CD14-positive monocyte (primary cell): ENCODE measurements around the gene AKR1C3. TPM values are rescaled to one million over a fixed set of nuclear protein-coding genes. Genes with fewer than 3 reads are reported as not detected.

Source experiments
- DNase-seq, 3 donors: peaks; one replicate each; pipeline ENCODE4 v3.0.0-alpha.2; 2011 to 2022
- H2AFZ ChIP-seq: 2 replicates; pipeline ENCODE4 v1.6.0; 2012; ENCODE audit warnings: mild to moderate bottlenecking, low read depth, low read length, inconsistent platforms; ENCODE audit not compliant: insufficient read depth, poor library complexity, severe bottlenecking
- H3K27ac ChIP-seq, 2 donors: 1 replicate in 1 of 2; 2 replicates in 1 of 2; pipeline ENCODE4 v1.5.1; 2012 to 2013; ENCODE audit warnings: low read length in 2 of 2, control low read depth in 1 of 2, inconsistent platforms in 1 of 2, low read depth in 1 of 2, mild to moderate bottlenecking in 1 of 2
- H3K27me3 ChIP-seq, 2 donors: one replicate each; pipeline versions ENCODE4 v1.6.0 to v1.6.1; 2011 to 2013; ENCODE audit warnings: low read length in 2 of 2; ENCODE audit not compliant: control insufficient read depth in 2 of 2, insufficient read depth in 2 of 2
- H3K36me3 ChIP-seq, 2 donors: replicated peaks in 1 of 2; 1 replicate in 1 of 2; 2 replicates in 1 of 2; pipeline versions ENCODE4 v1.5.1 to v1.6.1; 2012 to 2013; ENCODE audit warnings: low read length in 2 of 2, control low read depth in 1 of 2, inconsistent platforms in 1 of 2, mild to moderate bottlenecking in 1 of 2; ENCODE audit not compliant: insufficient read depth in 2 of 2, control insufficient read depth in 1 of 2
- H3K4me1 ChIP-seq, 2 donors: 1 replicate in 1 of 2; 2 replicates in 1 of 2; pipeline versions ENCODE4 v1.5.1 to v1.6.1; 2012 to 2013; ENCODE audit warnings: low read length in 2 of 2, control low read depth in 1 of 2, inconsistent platforms in 1 of 2, mild to moderate bottlenecking in 1 of 2, moderate library complexity in 1 of 2; ENCODE audit not compliant: insufficient read depth in 2 of 2, control insufficient read depth in 1 of 2
- H3K4me2 ChIP-seq: replicated peaks from 2 replicates; pipeline ENCODE3; 2012; ENCODE audit warnings: low read length, moderate library complexity, mild to moderate bottlenecking; ENCODE audit not compliant: poor library complexity, severe bottlenecking; ENCODE audit errors: extremely low read depth
- H3K4me3 ChIP-seq, 3 experiments: fragments of 200-600 bp in 1 of 3; sonication (generic) in 1 of 3; replicated peaks in 1 of 3; 1 replicate in 2 of 3; 2 replicates in 1 of 3; pipeline ENCODE4 v1.5.1; 2011 to 2013; ENCODE audit warnings: low read length in 3 of 3, mild to moderate bottlenecking in 3 of 3, control low read depth in 2 of 3, low read depth in 2 of 3, inconsistent platforms in 1 of 3, moderate library complexity in 1 of 3
- H3K79me2 ChIP-seq: 2 replicates; pipeline ENCODE4 v1.6.0; 2012; ENCODE audit warnings: mild to moderate bottlenecking, control low read depth, inconsistent platforms, low read length, moderate library complexity; ENCODE audit not compliant: insufficient read depth
- H3K9ac ChIP-seq: 2 replicates; pipeline ENCODE4 v1.6.0; 2017; ENCODE audit warnings: low read length, mild to moderate bottlenecking; ENCODE audit not compliant: insufficient read depth, poor library complexity, severe bottlenecking
- H3K9me3 ChIP-seq, 2 donors: replicated peaks in 1 of 2; 1 replicate in 1 of 2; 2 replicates in 1 of 2; pipeline versions ENCODE4 v1.5.1 to v1.6.1; 2012 to 2013; ENCODE audit warnings: low read length in 2 of 2, control low read depth in 1 of 2; ENCODE audit not compliant: control insufficient read depth in 1 of 2, insufficient read depth in 1 of 2
- H4K20me1 ChIP-seq: 2 replicates; pipeline ENCODE4 v1.6.0; 2012; ENCODE audit warnings: mild to moderate bottlenecking, low read length, control low read depth, moderate library complexity; ENCODE audit not compliant: insufficient read depth
- H3K27ac Mint-ChIP-seq, 7 donors: one replicate each; pipeline ENCODE4 v1.8.0; 2020; ENCODE audit warnings: mild to moderate bottlenecking in 7 of 7, mixed read lengths in 7 of 7, moderate library complexity in 6 of 7, inconsistent platforms in 2 of 7
- H3K27me3 Mint-ChIP-seq, 3 donors: one replicate each; pipeline ENCODE4 v1.8.0; 2021 to 2022; ENCODE audit warnings: low read depth in 3 of 3, mild to moderate bottlenecking in 3 of 3, mixed read lengths in 3 of 3, moderate library complexity in 3 of 3, inconsistent platforms in 1 of 3
- H3K36me3 Mint-ChIP-seq, 2 donors: one replicate each; pipeline ENCODE4 v1.8.0; 2020; ENCODE audit warnings: mixed read lengths in 2 of 2, inconsistent platforms in 1 of 2, mild to moderate bottlenecking in 1 of 2
- H3K4me1 Mint-ChIP-seq: one replicate; pipeline ENCODE4 v1.8.0; 2020; ENCODE audit warnings: mild to moderate bottlenecking, mixed read lengths
- H3K4me3 Mint-ChIP-seq, 2 donors: one replicate each; pipeline ENCODE4 v1.8.0; 2020; ENCODE audit warnings: mild to moderate bottlenecking in 2 of 2, mixed read lengths in 2 of 2, moderate library complexity in 1 of 2
- H3K9me3 Mint-ChIP-seq, 7 donors: one replicate each; pipeline ENCODE4 v1.8.0; 2020 to 2022; ENCODE audit warnings: mixed read lengths in 7 of 7, mild to moderate bottlenecking in 6 of 7, moderate library complexity in 6 of 7, inconsistent platforms in 2 of 7
- WGBS: methylation state at CpG from one replicate; pipeline ENCODE4 v1.1.5; 2013; ENCODE audit warnings: missing lambda C conversion rate; ENCODE audit not compliant: insufficient coverage; 5-methylcytosine and 5-hydroxymethylcytosine counted together
- intact Hi-C, 2 donors: fragments of 100-400 bp; cut with micrococcal nuclease; formaldehyde crosslinking; loops; one replicate each; pipeline versions ENCODE4 v1.15.0 to v1.15.1; 2023
- polyA plus RNA-seq, 3 donors: library from polyadenylated mRNA; depleted of rRNA in 1 of 3; unstranded in 2 of 3; stranded (reverse) in 1 of 3; fragments of 300-500 nt in 2 of 3; fragments of >200 nt in 1 of 3; fragmentation: Illumina TruSeq in 2 of 3; gene quantifications; 1 replicate in 2 of 3; 2 replicates in 1 of 3; pipeline ENCODE4 v1.2.3, GENCODE V29; 2012 to 2021
- TF ChIP-seq, protein P1 (sequence below): fragments of 200-600 bp; IDR thresholded peaks from one replicate; pipeline ENCODE4 v1.8.0; 2022; ENCODE audit warnings: antibody characterized with exemption, mild to moderate bottlenecking

AKR1C3 gene
- polyA plus RNA-seq, 3 donors, result 1.1 to 2.4 (median 1.9) TPM

GRCh38 chr10:5147981-5148677 lies 53.9 kb downstream of the AKR1C3 start:
- H3K79me2 ChIP-seq, result no peaks in the 10 kb centered on the region
- Mint-ChIP-seq H3K4me3 (no peak overlapping the region), H3K27ac (no peak overlapping the region), H3K4me1 (no peaks in the 10 kb centered on the region), H3K27me3 (peaks cover 0 to 2% (median 0%) of the 10 kb centered on the region in 3 donors), H3K9me3 (peaks cover 7 to 17% (median 11%) of the 10 kb centered on the region in 7 donors), H3K36me3 (no peaks in the 10 kb centered on the region)
- 89% methylated on average over 1 of the region's 3 CpGs for WGBS
- H3K27ac ChIP-seq, result no peak overlapping the region
- TF ChIP-seq, protein P1, sequence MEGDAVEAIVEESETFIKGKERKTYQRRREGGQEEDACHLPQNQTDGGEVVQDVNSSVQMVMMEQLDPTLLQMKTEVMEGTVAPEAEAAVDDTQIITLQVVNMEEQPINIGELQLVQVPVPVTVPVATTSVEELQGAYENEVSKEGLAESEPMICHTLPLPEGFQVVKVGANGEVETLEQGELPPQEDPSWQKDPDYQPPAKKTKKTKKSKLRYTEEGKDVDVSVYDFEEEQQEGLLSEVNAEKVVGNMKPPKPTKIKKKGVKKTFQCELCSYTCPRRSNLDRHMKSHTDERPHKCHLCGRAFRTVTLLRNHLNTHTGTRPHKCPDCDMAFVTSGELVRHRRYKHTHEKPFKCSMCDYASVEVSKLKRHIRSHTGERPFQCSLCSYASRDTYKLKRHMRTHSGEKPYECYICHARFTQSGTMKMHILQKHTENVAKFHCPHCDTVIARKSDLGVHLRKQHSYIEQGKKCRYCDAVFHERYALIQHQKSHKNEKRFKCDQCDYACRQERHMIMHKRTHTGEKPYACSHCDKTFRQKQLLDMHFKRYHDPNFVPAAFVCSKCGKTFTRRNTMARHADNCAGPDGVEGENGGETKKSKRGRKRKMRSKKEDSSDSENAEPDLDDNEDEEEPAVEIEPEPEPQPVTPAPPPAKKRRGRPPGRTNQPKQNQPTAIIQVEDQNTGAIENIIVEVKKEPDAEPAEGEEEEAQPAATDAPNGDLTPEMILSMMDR, result no peak
- no peak overlapping the region for H2AFZ ChIP-seq
- H3K9ac ChIP-seq, result no peak overlapping the region
- intact Hi-C loops, result no loop called here
- DNase-seq, result no peak
- no peaks in the 10 kb centered on the region for H3K27me3 ChIP-seq
- H3K9me3 ChIP-seq, result peaks cover 8 to 9% of the 10 kb centered on the region in 2 donors
- H3K4me1 ChIP-seq, result no peaks in the 10 kb centered on the region
- H3K4me2 ChIP-seq, result no peak overlapping the region
- H3K36me3 ChIP-seq, result no peaks in the 10 kb centered on the region
- no peak overlapping the region for H3K4me3 ChIP-seq
- no peaks in the 10 kb centered on the region for H4K20me1 ChIP-seq

- H3K27me3 Mint-ChIP-seq, result peaks cover 0 to 2% (median 0%) of the 10 kb centered on the region in 3 donors
- Histone ChIP-seq H3K27me3 (no peaks in the 10 kb centered on the region), H3K4me1 (no peaks in the 10 kb centered on the region), H3K79me2 (no peaks in the 10 kb centered on the region), H4K20me1 (no peaks in the 10 kb centered on the region), H3K4me3 (no peak overlapping the region), H3K27ac (no peak overlapping the region), H3K4me2 (no peak overlapping the region), H3K36me3 (no peaks in the 10 kb centered on the region), H3K9ac (no peak overlapping the region), H2AFZ (no peak overlapping the region), H3K9me3 (peaks cover 8 to 9% of the 10 kb centered on the region in 2 donors)
- TF ChIP-seq, protein P1, result no peak
- H3K9me3 Mint-ChIP-seq, result peaks cover 8 to 20% (median 12%) of the 10 kb centered on the region in 7 donors
- no peak for DNase-seq
- H3K4me3 Mint-ChIP-seq, result no peak overlapping the region
- no CpG with 5 or more reads among the region's 1 CpG for WGBS
- H3K36me3 Mint-ChIP-seq, result no peaks in the 10 kb centered on the region
- H3K4me1 Mint-ChIP-seq, result no peaks in the 10 kb centered on the region
- H3K27ac Mint-ChIP-seq, result no peak overlapping the region
- intact Hi-C loops, result no loop called here
Measured at GRCh38 chr10:5148678-5149032, 54.4 kb downstream of the AKR1C3 start.
